ENCODE measurements around the gene TMEM107.
A peak's percentile ranks its signal among the peaks of the same experiment; 100 is the strongest.
"Not testable (repeated sequence)": the region's sequence is repeated elsewhere in the genome, so short reads cannot be mapped to it uniquely, and the experiment has no call there.

Gene TMEM107

GRCh38 chr17:8189041-8189710 is 13.0 kb upstream of the TMEM107 start:
- no peak for DNase-seq

- no peak for DNase-seq
Observed at GRCh38 chr17:8188263-8188839, 12.2 kb upstream of the TMEM107 start.

- peak; percentile 92 for DNase-seq
Observed at GRCh38 chr17:8187517-8188262, 11.5 kb upstream of the TMEM107 start.

- DNase-seq, result peak; percentile 86
Observed at GRCh38 chr17:8186787-8187516, 10.8 kb upstream of the TMEM107 start.

- no peak for DNase-seq
Observed at GRCh38 chr17:8186446-8186786, 10.2 kb upstream of the TMEM107 start.

- peak; percentile 28 for DNase-seq
Observed at GRCh38 chr17:8185582-8186445, 9.6 kb upstream of the TMEM107 start.

- no peak for DNase-seq
Observed at GRCh38 chr17:8176998-8177731, 985 bp upstream of the TMEM107 start.

GRCh38 chr17:8175795-8176196 is 384 bp downstream of the TMEM107 start:
- no peak for DNase-seq

- DNase-seq, result no peak
Observed at GRCh38 chr17:8173871-8174322, 2.3 kb downstream of the TMEM107 start.

- DNase-seq, result peak; percentile 87
Observed at GRCh38 chr17:8173056-8173870, 2.9 kb downstream of the TMEM107 start.

- not testable (repeated sequence) for DNase-seq
Observed at GRCh38 chr17:8170186-8170585, 6.0 kb downstream of the TMEM107 start.

- no peak for DNase-seq
Observed at GRCh38 chr17:8167526-8167925, 8.7 kb downstream of the TMEM107 start.

- no peak for DNase-seq
Observed at GRCh38 chr17:8166731-8167130, 9.4 kb downstream of the TMEM107 start.

- no peak for DNase-seq
Observed at GRCh38 chr17:8164815-8165131, 11.4 kb downstream of the TMEM107 start.

- no peak for DNase-seq
Observed at GRCh38 chr17:8163978-8164814, 12.0 kb downstream of the TMEM107 start.

GRCh38 chr17:8162997-8163977 is 12.9 kb downstream of the TMEM107 start:
- DNase-seq, result no peak

- DNase-seq, result peak; percentile 44
Observed at GRCh38 chr17:8162233-8162996, 13.8 kb downstream of the TMEM107 start, which contains the start of gene VAMP2. TSS of gene VAMP2 (minus strand) at chr17:8162948. CDS start at chr17:8162879, 69 bp downstream.

All from NCI-H1048 (cell line).